Smooth muscle cell (in vitro differentiated cells): ENCODE data around the gene SKI. TPM values are rescaled to one million over a fixed set of nuclear protein-coding genes. Genes with fewer than 3 reads are reported as not detected.

ENCODE experiments used
- DNase-seq: peaks from one replicate; lab custom pipeline; 2025; ENCODE audit not compliant: unreplicated experiment; lab: John Stamatoyannopoulos, UW
- H2AFZ ChIP-seq: fragments of 200-600 bp; sonication (generic); 2 replicates; pipeline ENCODE4 v1.6.0; 2016; ENCODE audit warnings: antibody characterized with exemption, low read depth, mild to moderate bottlenecking
- H3F3A ChIP-seq: fragments of 200-600 bp; sonication (generic); 2 replicates; pipeline ENCODE4 v1.6.0; 2017; ENCODE audit warnings: antibody characterized with exemption, low read depth
- H3K27ac ChIP-seq: fragments of 200-600 bp; sonication (generic); 2 replicates; pipeline ENCODE4 v1.5.1; 2016; ENCODE audit warnings: low read depth, mild to moderate bottlenecking
- H3K27me3 ChIP-seq: fragments of 200-600 bp; sonication (generic); 2 replicates; pipeline ENCODE4 v1.6.1; 2016; ENCODE audit warnings: low read depth, mild to moderate bottlenecking
- H3K36me3 ChIP-seq: fragments of 200-600 bp; sonication (generic); 2 replicates; pipeline ENCODE4 v1.5.1; 2016; ENCODE audit warnings: low read depth
- H3K4me1 ChIP-seq: fragments of 200-600 bp; sonication (generic); 2 replicates; pipeline ENCODE4 v1.5.1; 2016; ENCODE audit warnings: low read depth
- H3K4me2 ChIP-seq: fragments of 200-600 bp; sonication (generic); 2 replicates; pipeline ENCODE4 v1.6.0; 2016; ENCODE audit warnings: mild to moderate bottlenecking
- H3K4me3 ChIP-seq: fragments of 200-600 bp; sonication (generic); 2 replicates; pipeline ENCODE4 v1.5.1; 2016; ENCODE audit warnings: mild to moderate bottlenecking
- H3K79me2 ChIP-seq: fragments of 200-600 bp; sonication (generic); 2 replicates; pipeline ENCODE4 v1.6.0; 2016; ENCODE audit warnings: low read depth, mild to moderate bottlenecking
- H3K9ac ChIP-seq: fragments of 200-600 bp; sonication (generic); 2 replicates; pipeline ENCODE4 v1.6.0; 2016; ENCODE audit warnings: low read depth
- H3K9me3 ChIP-seq: fragments of 200-600 bp; sonication (generic); replicated peaks from 2 replicates; pipeline ENCODE4 v1.5.1; 2016; ENCODE audit warnings: low read depth
- H4K20me1 ChIP-seq: fragments of 200-600 bp; sonication (generic); 2 replicates; pipeline ENCODE4 v1.6.0; 2016; ENCODE audit warnings: low read depth
- CTCF ChIP-seq: fragments of 200-600 bp; sonication (generic); IDR thresholded peaks from 2 replicates; pipeline ENCODE4 v1.5.1; 2017; ENCODE audit warnings: borderline replicate concordance, mild to moderate bottlenecking, antibody characterized with exemption; ENCODE audit not compliant: insufficient read depth, poor library complexity, severe bottlenecking
- WGBS: methylation state at CpG from one replicate; pipeline ENCODE4 v1.1.7; 2016; ENCODE audit warnings: low lambda C conversion rate; 5-methylcytosine and 5-hydroxymethylcytosine counted together
- polyA plus RNA-seq: library from polyadenylated mRNA; unstranded; fragments of >200 nt; fragmentation: Nextera tagmentation; extraction: Ambion mirVana; gene quantifications from 2 replicates; pipeline ENCODE4 v1.2.1, GENCODE V29; 2016
- total RNA-seq: library from RNA; depleted of rRNA; stranded (reverse); fragments of >200 nt; gene quantifications from 2 replicates; pipeline ENCODE4 v1.2.3, GENCODE V29; 2014

The SKI gene
- total and polyA plus RNA-seq, 2 experiments from 2014 or later = 4.2 to 19.6 TPM

DNA sequence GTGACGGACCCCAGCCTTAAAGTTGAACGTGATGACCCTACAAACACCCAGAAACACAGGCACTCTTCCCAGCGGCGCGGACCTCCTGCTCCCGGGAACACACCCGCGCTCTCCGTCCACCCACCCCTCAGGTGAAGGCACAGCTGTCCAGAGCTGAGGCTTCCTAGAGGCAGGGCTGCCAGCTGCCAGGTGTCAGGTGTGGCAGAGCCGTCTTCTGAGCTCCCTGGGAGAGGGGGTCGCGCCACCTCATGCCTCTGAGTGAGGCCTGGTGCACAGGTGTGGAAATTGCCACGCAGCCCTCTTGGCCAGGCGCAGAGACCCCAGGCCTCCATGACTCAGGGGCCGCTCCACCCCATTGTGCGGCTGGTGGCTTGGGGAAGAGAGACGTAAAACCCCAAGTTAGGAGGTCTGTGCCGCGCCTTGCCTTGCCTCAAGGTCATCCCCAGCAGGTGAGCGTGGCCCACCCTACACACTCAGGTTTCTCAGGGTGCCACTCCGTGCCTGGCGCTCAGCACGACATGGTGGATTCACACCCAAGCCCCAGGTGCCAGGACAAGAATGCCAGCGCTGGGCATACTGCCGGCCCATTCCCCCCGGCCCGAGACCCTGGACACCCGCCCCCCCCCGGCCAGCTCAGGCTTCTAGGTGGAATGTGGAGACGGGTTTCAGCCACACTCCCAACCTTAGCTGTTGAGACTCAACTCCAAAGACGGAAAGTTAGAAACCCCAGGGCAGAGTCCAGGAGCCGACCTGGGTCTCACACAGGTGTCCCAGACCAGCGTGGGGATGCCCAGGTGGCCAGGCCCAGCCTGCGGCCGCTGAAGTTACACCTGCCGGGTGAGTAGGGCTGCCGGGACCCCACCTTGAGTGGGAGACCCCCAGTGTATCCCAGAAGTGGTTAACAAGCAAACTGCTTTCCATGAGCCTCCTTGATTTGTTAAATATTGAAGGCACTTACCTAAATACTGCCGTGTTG lies 42.0 kb upstream of the SKI start:
- Histone ChIP-seq H3K27me3 (no peaks in the 10 kb centered on the region), H3K27ac (no peak overlapping the region), H3K4me3 (no peak overlapping the region), H4K20me1 (no peaks in the 10 kb centered on the region), H3F3A (peaks cover 9% of the 10 kb centered on the region), H3K4me1 (peaks cover 10% of the 10 kb centered on the region), H3K4me2 (no peak overlapping the region), H3K9me3 (no peaks in the 10 kb centered on the region), H2AFZ (no peak overlapping the region), H3K79me2 (peaks cover 4% of the 10 kb centered on the region), H3K9ac (no peak overlapping the region), H3K36me3 (no peaks in the 10 kb centered on the region)
- WGBS = 97% methylated on average over 37 of the region's 38 CpGs
- DNase-seq = no peak
- no peak for TF ChIP-seq CTCF

GRCh38 chr1:2186901-2187300 lies 41.2 kb upstream of the SKI start:
- Histone ChIP-seq H3K9me3 (no peaks in the 10 kb centered on the region), H3K79me2 (peaks cover 12% of the 10 kb centered on the region), H3K9ac (no peak overlapping the region), H3K4me1 (peaks cover 13% of the 10 kb centered on the region), H3K4me2 (no peak overlapping the region), H3K27me3 (no peaks in the 10 kb centered on the region), H3K36me3 (no peaks in the 10 kb centered on the region), H2AFZ (no peak overlapping the region), H4K20me1 (no peaks in the 10 kb centered on the region), H3K4me3 (no peak overlapping the region), H3F3A (peaks cover 9% of the 10 kb centered on the region), H3K27ac (no peak overlapping the region)
- no peak for TF ChIP-seq CTCF
- no peak for DNase-seq
- 97% methylated on average over 9 of the region's 9 CpGs for WGBS

GRCh38 chr1:2187619-2188018 lies 40.5 kb upstream of the SKI start:
- no peak for TF ChIP-seq CTCF
- Histone ChIP-seq H3K36me3 (no peaks in the 10 kb centered on the region), H3K79me2 (peaks cover 19% of the 10 kb centered on the region), H4K20me1 (no peaks in the 10 kb centered on the region), H3K9ac (no peak overlapping the region), H3K4me2 (no peak overlapping the region), H2AFZ (no peak overlapping the region), H3K4me3 (no peak overlapping the region), H3F3A (peaks cover 15% of the 10 kb centered on the region), H3K9me3 (no peaks in the 10 kb centered on the region), H3K27me3 (no peaks in the 10 kb centered on the region), H3K27ac (no peak overlapping the region), H3K4me1 (peaks cover 18% of the 10 kb centered on the region)
- WGBS = 80% methylated on average over 12 of the region's 13 CpGs
- no peak for DNase-seq
